ENCODE data around the gene MED17.

The MED17 gene

GRCh38 chr11:93819966-93820695 is 36.0 kb downstream of the MED17 start:
- DNase-seq: peak; percentile 9

- no peak for DNase-seq
These were observed 36.8 kb downstream of the MED17 start for GRCh38 chr11:93820847-93821246.

DNA sequence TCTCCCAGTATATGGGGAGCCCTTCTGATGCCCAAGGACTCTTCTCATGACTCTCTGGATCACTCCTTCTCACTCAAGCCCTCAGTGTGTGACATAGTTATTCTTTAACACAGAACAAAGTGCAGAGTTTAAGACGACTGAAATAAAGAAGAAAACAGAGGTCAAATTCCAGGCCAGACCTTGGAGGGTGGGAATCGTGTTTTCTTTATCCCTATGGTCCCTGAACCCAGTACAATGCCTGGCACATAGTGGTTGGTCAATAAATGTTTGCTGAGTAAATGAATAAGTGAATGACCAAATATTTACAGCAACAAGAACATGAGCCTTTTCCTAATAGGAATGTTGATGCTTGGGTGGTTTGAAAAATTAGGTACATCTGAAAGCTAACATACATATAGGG is 37.5 kb downstream of the MED17 start:
- no peak for DNase-seq

DNA sequence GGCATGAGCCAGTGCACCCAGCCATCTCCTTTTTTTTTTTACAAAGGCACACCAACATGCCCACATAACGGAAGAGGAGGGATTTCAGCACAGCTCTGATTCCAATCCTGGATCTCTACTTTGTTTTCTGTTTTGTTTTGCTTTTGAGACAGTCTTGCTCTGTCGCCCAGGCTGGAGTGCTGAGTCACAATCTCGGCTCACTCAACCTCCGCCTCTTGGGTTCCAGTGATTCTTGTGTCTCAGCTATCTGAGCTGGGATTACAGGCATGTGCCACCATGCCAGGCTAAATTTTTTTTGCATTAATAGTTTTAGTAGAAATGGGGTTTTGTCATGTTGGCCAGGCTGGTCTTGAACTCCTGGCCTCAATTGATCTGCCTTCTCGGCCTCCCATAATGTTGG is 38.3 kb downstream of the MED17 start:
- no peak for DNase-seq

GRCh38 chr11:93823210-93823609 is 39.1 kb downstream of the MED17 start:
- no peak for DNase-seq

DNA sequence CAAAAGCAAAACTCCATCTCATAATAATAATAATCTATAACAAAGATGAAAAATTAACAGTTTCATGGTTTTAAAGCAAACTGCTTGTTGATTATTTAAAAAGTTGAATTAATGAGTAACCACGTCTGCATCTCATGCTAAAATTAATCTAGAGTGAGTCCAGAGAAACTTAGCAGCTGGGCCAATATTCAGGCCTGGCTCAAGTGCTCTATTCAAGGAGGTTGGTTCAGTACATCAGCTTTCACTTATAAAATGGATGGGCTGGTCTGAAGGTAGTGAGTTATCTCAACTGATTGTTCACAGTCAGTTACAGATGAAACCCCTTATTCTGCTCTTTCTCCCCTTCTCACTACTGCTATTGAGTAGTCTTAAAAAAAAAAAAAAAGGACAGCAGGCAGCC is 43.3 kb downstream of the MED17 start:
- DNase-seq: no peak

DNA sequence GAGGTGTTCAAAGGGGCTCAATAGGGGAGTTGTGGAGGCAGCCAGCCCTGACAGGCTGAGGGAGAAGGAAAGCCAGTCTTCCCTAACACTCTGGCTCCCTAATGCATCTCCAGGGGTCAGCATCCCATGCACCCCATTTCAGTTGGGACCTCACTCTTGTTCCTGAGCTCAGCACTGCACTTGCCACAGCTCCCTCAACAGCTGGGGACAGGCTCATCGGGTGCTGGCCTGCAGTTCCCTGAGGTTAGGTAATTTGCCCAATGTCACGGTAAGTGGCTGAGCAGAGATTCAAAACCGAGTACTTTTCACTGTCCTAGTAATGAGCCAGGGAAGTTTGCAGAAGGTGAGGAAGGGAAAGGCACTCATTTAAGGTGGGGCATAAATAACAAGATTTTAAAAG is 45.5 kb downstream of the MED17 start:
- no peak for DNase-seq

DNA sequence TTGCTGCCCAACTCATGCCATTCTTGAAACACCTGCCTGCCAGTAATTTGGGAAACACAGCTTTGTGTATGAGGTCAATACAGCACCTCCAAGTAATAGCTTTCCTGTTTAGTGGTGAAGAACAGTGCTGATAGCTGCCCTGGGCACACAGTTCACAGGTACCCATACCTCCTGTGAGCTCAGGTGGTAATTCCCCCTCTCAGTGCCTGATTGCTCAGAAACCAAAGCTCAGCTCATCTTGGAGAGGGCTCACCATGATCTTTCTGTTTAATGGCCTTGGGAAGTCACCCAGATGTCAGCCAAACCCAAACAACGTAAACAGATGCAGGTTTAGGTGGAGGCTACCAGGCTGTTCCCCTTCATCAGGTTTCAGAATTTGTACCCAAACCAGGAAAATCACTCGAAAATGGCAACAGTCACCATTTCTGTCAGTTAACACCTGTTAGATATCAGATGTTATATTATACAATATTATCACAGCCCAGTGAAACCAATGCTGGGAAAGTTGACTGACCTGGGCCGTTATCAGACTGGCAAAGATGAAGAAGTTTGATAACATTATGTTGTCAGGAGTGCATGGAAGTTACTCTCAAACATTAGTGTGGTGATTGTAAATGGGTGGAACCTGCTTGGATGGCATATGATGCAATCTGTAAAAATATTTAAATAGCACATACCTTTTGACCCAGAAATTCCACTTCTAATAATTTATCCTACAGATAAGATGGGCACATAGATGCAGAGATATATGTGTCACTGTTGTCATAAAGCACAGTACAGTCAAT is 47.5 kb downstream of the MED17 start:
- no peak for DNase-seq

DNA sequence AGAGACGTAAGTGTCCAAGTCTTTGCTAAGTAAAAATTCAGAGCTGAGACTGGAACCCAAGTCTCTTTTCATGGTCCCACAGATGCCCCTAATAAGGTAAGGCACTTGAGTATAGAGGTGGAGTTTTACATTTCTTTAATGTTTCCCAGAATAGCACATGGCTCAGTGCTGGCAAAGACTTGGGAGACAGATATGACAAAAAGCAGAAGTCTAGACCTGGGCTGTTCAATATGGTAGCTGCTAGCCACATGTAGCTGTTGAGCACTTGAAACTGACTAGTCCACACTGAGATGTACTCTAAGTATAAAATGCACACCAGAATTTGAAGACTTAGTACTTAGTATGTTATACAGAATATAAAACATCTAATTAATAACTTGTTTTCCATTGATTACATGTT is 48.7 kb downstream of the MED17 start:
- DNase-seq: no peak

GRCh38 chr11:93838967-93839366 is 54.9 kb downstream of the MED17 start:
- no peak for DNase-seq

DNA sequence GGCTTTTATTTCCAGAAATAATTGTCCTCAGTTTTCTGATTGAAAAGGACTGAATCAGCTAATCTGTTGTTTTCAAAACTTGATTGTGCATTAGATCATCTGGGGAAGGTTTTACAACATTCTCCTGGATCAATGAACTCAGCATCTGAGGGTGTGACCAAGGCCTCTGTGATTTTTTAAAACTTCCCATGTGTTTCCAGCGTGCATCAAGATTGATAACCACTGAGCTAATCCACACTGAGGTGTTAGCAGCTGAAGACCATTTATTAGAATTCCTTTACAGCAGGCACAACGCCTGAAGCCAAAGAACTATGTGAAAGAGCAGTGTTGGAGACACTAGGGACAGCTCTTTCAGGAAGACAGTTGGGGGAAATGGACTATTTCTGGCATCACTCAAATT is 56.1 kb downstream of the MED17 start:
- DNase-seq: no peak

- DNase-seq: no peak
These were observed 56.9 kb downstream of the MED17 start for GRCh38 chr11:93840981-93841380.

GRCh38 chr11:93841446-93841845 is 57.4 kb downstream of the MED17 start:
- DNase-seq: no peak

GRCh38 chr11:93842034-93842433 is 58.0 kb downstream of the MED17 start:
- no peak for DNase-seq

GRCh38 chr11:93842461-93842860 is 58.4 kb downstream of the MED17 start:
- DNase-seq: no peak

DNA sequence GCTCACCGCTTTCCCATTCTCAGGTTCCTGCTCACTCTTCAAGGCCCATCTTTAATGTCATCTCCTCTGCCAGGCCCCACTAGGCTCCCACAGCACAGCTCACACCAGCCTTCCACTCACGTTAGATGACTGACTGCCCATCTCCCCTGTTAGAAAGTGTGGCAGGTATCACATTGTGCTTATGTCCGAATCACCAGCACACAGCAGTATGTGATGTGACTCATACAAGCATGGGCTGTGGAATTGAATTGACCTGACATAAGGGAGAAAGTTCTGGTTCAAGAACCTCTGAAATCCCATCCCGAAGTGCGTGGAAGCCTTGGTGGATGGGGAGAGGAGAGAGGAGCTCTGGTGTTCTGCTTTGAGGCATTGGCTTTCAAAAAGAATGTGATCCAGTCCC is 59.8 kb downstream of the MED17 start:
- DNase-seq: no peak

- peak; percentile 24 for DNase-seq
These were observed 60.5 kb downstream of the MED17 start for GRCh38 chr11:93844568-93844967.

- DNase-seq: no peak
These were observed 61.4 kb downstream of the MED17 start for GRCh38 chr11:93845181-93846092.

DNA sequence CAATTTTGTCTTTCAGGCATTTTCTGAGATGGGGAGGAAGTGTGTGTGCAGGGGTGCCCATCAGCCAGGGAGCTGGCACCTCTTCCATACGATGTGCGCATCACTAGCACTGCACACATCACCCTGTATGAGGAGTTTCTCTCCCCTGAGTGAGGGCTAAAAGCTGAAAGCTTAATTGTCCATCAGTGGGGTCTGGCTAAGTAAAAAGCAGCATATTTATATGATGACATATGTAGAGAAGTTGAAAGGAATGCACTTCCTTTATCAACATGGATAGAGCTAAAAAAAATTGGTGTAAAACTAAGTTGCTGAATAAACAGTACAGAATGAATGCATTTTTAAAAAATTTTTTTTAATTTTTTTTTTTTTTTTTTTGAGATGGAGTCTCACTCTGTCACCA is 62.3 kb downstream of the MED17 start:
- DNase-seq: no peak

GRCh38 chr11:93849201-93849600 is 65.1 kb downstream of the MED17 start:
- no peak for DNase-seq

GRCh38 chr11:93849751-93850593 is 65.9 kb downstream of the MED17 start:
- DNase-seq: no peak

- no peak for DNase-seq
These were observed 66.5 kb downstream of the MED17 start, which contains the start of gene VSTM5 for GRCh38 chr11:93850594-93851018. VSTM5 (minus strand) TSS chr11:93850618; CDS start chr11:93850502, 116 bp downstream.

Data from RPMI8226 (cell line).